Mesenchymal stem cell (in vitro differentiated cells and primary cell): ENCODE data around the gene TMEM202.

ENCODE experiments used
- DNase-seq: peaks from one replicate; pipeline ENCODE4 v3.0.0-alpha.2; 2013
- H2AFZ ChIP-seq: one replicate; pipeline ENCODE4 v1.6.1; 2013; ENCODE audit warnings: low read depth, mild to moderate bottlenecking, control low read depth, inconsistent platforms, low read length, moderate library complexity
- H2AK5ac ChIP-seq: 2 replicates; pipeline ENCODE4 v1.6.1; 2013; ENCODE audit warnings: low read length, moderate library complexity, mild to moderate bottlenecking, inconsistent platforms; ENCODE audit not compliant: severe bottlenecking
- H2BK120ac ChIP-seq: one replicate; pipeline ENCODE4 v1.6.1; 2013; ENCODE audit warnings: low read depth, mild to moderate bottlenecking, inconsistent platforms, low read length, moderate library complexity
- H2BK12ac ChIP-seq, 2 experiments: one replicate each; pipeline ENCODE4 v1.6.1; 2013; ENCODE audit warnings: inconsistent platforms in 2 of 2, low read length in 2 of 2, mild to moderate bottlenecking in 2 of 2, moderate library complexity in 2 of 2, control low read depth in 1 of 2
- H2BK15ac ChIP-seq: one replicate; pipeline ENCODE4 v1.6.1; 2013; ENCODE audit warnings: mild to moderate bottlenecking, low read depth, inconsistent platforms; ENCODE audit not compliant: poor library complexity, severe bottlenecking
- H2BK5ac ChIP-seq: 2 replicates; pipeline ENCODE4 v1.6.1; 2013; ENCODE audit warnings: low read depth, mild to moderate bottlenecking, low read length, control low read depth, inconsistent platforms; ENCODE audit not compliant: poor library complexity, severe bottlenecking
- H3K14ac ChIP-seq, 2 experiments: one replicate each; pipeline ENCODE4 v1.6.1; 2013; ENCODE audit warnings: inconsistent platforms in 2 of 2, low read length in 2 of 2, control low read depth in 1 of 2, mild to moderate bottlenecking in 1 of 2, moderate library complexity in 1 of 2
- H3K18ac ChIP-seq, 2 experiments: one replicate each; pipeline ENCODE4 v1.6.1; 2013; ENCODE audit warnings: inconsistent platforms in 2 of 2, low read length in 2 of 2, control low read depth in 1 of 2, low read depth in 1 of 2, mild to moderate bottlenecking in 1 of 2
- H3K23ac ChIP-seq, 2 experiments: one replicate each; pipeline ENCODE4 v1.6.1; 2013; ENCODE audit warnings: inconsistent platforms in 2 of 2, low read length in 2 of 2, mild to moderate bottlenecking in 2 of 2, moderate library complexity in 2 of 2, control low read depth in 1 of 2
- H3K27ac ChIP-seq: 2 replicates; pipeline ENCODE4 v1.5.1; 2013; ENCODE audit warnings: mild to moderate bottlenecking, moderate library complexity, low read length, control low read depth, inconsistent platforms; ENCODE audit not compliant: poor library complexity, severe bottlenecking
- H3K27me3 ChIP-seq, 2 experiments: 2 replicates each; pipeline versions ENCODE4 v1.6.1 to v1.7.0; 2013; ENCODE audit warnings: low read length in 2 of 2, mild to moderate bottlenecking in 2 of 2, moderate library complexity in 2 of 2, control low read depth in 1 of 2, inconsistent platforms in 1 of 2; ENCODE audit not compliant: control insufficient read depth in 1 of 2, insufficient read depth in 1 of 2
- H3K36me3 ChIP-seq, 2 experiments: 2 replicates each; pipeline versions ENCODE4 v1.6.1 to v1.7.0; 2013; ENCODE audit warnings: low read length in 2 of 2, control low read depth in 1 of 2, inconsistent platforms in 1 of 2, low read depth in 1 of 2, mild to moderate bottlenecking in 1 of 2; ENCODE audit not compliant: insufficient read depth in 2 of 2, control insufficient read depth in 1 of 2
- H3K4ac ChIP-seq, 2 experiments: one replicate each; pipeline ENCODE4 v1.6.1; 2013; ENCODE audit warnings: inconsistent platforms in 2 of 2, low read length in 2 of 2, mild to moderate bottlenecking in 2 of 2, moderate library complexity in 2 of 2, control low read depth in 1 of 2, low read depth in 1 of 2
- H3K4me1 ChIP-seq: 2 replicates; pipeline ENCODE4 v1.6.1; 2013; ENCODE audit warnings: low read depth, low read length, control low read depth; ENCODE audit not compliant: control insufficient read depth, insufficient read depth
- H3K4me2 ChIP-seq: 2 replicates; pipeline ENCODE4 v1.6.1; 2013; ENCODE audit warnings: low read length, mild to moderate bottlenecking, inconsistent platforms; ENCODE audit not compliant: poor library complexity, severe bottlenecking
- H3K4me3 ChIP-seq, 2 experiments: 2 replicates each; pipeline versions ENCODE4 v1.5.1 to v1.7.0; 2013; ENCODE audit warnings: low read length in 2 of 2, mild to moderate bottlenecking in 2 of 2, control low read depth in 1 of 2, low read depth in 1 of 2; ENCODE audit not compliant: insufficient read depth in 1 of 2
- H3K79me1 ChIP-seq: replicated peaks from 2 replicates; pipeline ENCODE4 v1.6.1; 2013; ENCODE audit warnings: mild to moderate bottlenecking, control low read depth, low read length, inconsistent platforms; ENCODE audit not compliant: poor library complexity, severe bottlenecking
- H3K9ac ChIP-seq: 2 replicates; pipeline ENCODE4 v1.7.0; 2013; ENCODE audit warnings: mild to moderate bottlenecking, low read length, moderate library complexity
- H3K9me3 ChIP-seq: 2 replicates; pipeline ENCODE4 v1.7.0; 2013; ENCODE audit warnings: mild to moderate bottlenecking, low read length; ENCODE audit not compliant: control insufficient read depth
- H4K8ac ChIP-seq: one replicate; pipeline ENCODE4 v1.6.1; 2013; ENCODE audit warnings: inconsistent platforms, mild to moderate bottlenecking, low read length, moderate library complexity
- H4K91ac ChIP-seq: one replicate; pipeline ENCODE4 v1.6.1; 2013; ENCODE audit warnings: mild to moderate bottlenecking, low read length, inconsistent platforms
- WGBS: methylation state at CpG from one replicate; pipeline ENCODE4 v1.1.7; 2013; ENCODE audit warnings: mixed read lengths; 5-methylcytosine and 5-hydroxymethylcytosine counted together

The TMEM202 gene

GRCh38 chr15:72368899-72369298 is 29.2 kb upstream of the TMEM202 start:
- Histone ChIP-seq H3K27ac (no peak overlapping the region), H3K18ac (no peak overlapping the region), H2BK15ac (no peak overlapping the region), H2AFZ (no peak overlapping the region), H3K79me1 (peaks cover 34% of the 10 kb centered on the region), H4K91ac (no peak overlapping the region), H3K9ac (no peak overlapping the region), H3K4me3 (no peak overlapping the region), H2AK5ac (no peak overlapping the region), H3K4me1 (peaks cover 11% of the 10 kb centered on the region), H3K14ac (no peak overlapping the region), H3K9me3 (no peaks in the 10 kb centered on the region), H2BK12ac (no peak overlapping the region), H3K4me2 (no peak overlapping the region), H3K23ac (no peak overlapping the region), H3K4ac (no peak overlapping the region), H2BK120ac (no peak overlapping the region), H2BK5ac (no peak overlapping the region), H3K36me3 (peaks cover 8 to 42% of the 10 kb centered on the region in 2 experiments), H3K27me3 (no peaks in the 10 kb centered on the region), H4K8ac (no peak overlapping the region)
- 60% methylated on average over 1 of the region's 2 CpGs for WGBS
- DNase-seq, result no peak

GRCh38 chr15:72369964-72370363 is 28.1 kb upstream of the TMEM202 start:
- 100% methylated on average over 1 of the region's 1 CpG for WGBS
- Histone ChIP-seq H3K4ac (no peak overlapping the region), H3K9me3 (no peaks in the 10 kb centered on the region), H3K18ac (no peak overlapping the region), H3K27ac (no peak overlapping the region), H3K4me2 (no peak overlapping the region), H3K27me3 (no peaks in the 10 kb centered on the region), H3K79me1 (peaks cover 37% of the 10 kb centered on the region), H3K4me1 (peaks cover 11% of the 10 kb centered on the region), H3K4me3 (no peak overlapping the region), H3K14ac (no peak overlapping the region), H2BK12ac (no peak overlapping the region), H2AK5ac (no peak overlapping the region), H4K8ac (no peak overlapping the region), H3K9ac (no peak overlapping the region), H2BK15ac (no peak overlapping the region), H4K91ac (no peak overlapping the region), H3K23ac (no peak overlapping the region), H2AFZ (no peak overlapping the region), H2BK5ac (no peak overlapping the region), H2BK120ac (no peak overlapping the region), H3K36me3 (peaks cover 8 to 42% of the 10 kb centered on the region in 2 experiments)
- peak; percentile 28 for DNase-seq

DNA sequence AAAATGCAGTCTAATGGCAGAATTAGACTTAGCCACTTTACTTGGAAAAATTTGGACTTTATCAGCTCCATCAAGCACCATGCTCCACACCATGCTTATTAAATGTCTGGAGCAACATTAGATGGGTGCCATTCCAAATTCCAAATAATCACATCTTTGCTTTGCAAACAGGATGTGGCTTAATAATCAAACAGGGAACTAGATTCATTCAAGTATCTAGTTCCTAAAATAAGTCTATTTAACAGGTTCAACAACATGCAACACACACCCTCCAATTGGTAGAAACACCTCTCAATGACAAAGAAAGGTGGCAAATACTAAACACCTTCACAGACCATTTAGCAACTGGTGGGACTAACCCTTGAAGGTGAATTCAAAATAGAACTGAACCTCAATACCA is 25.7 kb upstream of the TMEM202 start:
- no peak overlapping the region for H3K4me2 ChIP-seq
- H2AK5ac ChIP-seq, result no peak overlapping the region
- no peak overlapping the region for H3K9ac ChIP-seq
- H3K4me1 ChIP-seq, result peaks cover 11% of the 10 kb centered on the region
- H3K4me3 ChIP-seq, result no peak overlapping the region
- H3K36me3 ChIP-seq, result peaks cover 8 to 38% of the 10 kb centered on the region in 2 experiments
- no peak for DNase-seq
- no peak overlapping the region for H3K23ac ChIP-seq
- H3K4ac ChIP-seq, result no peak overlapping the region
- H2AFZ ChIP-seq, result no peak overlapping the region
- no peak overlapping the region for H2BK120ac ChIP-seq
- H3K9me3 ChIP-seq, result no peaks in the 10 kb centered on the region
- no peak overlapping the region for H3K14ac ChIP-seq
- no peak overlapping the region for H4K8ac ChIP-seq
- peaks cover 33% of the 10 kb centered on the region for H3K79me1 ChIP-seq
- no peak overlapping the region for H2BK15ac ChIP-seq
- H2BK5ac ChIP-seq, result no peak overlapping the region
- H3K27ac ChIP-seq, result no peak overlapping the region
- H2BK12ac ChIP-seq, result no peak overlapping the region
- no peak overlapping the region for H3K18ac ChIP-seq
- no peak overlapping the region for H4K91ac ChIP-seq
- no peaks in the 10 kb centered on the region for H3K27me3 ChIP-seq

DNA sequence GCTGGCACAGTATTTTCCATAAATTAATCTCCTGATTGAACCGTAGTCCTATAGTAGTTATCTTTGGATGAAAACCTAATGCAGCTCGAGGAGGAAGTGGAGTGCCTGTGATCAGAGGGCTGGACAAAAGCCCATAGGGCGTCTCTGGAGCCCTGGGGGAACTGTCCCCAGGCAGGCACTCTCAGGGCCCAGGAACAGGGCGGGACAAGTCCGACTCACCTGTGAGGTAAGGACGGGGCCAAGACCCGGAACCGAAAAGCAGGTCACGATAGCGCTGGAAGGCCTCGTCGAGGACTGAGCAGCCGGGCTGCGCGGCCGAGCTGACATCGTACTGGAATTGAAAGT is 22.6 kb upstream of the TMEM202 start:
- no peak overlapping the region for H3K23ac ChIP-seq
- peak overlapping the region; percentile 6 for H2BK120ac ChIP-seq
- H3K9me3 ChIP-seq, result no peaks in the 10 kb centered on the region
- peak overlapping the region; percentile 96 for H3K9ac ChIP-seq
- H3K79me1 ChIP-seq, result peaks cover 18% of the 10 kb centered on the region
- H3K36me3 ChIP-seq, result peaks cover 5 to 10% of the 10 kb centered on the region in 2 experiments
- peak overlapping the region; percentile 55 for H3K4me2 ChIP-seq
- H3K14ac ChIP-seq, result peak overlapping the region in 1 of 2 experiments; percentile 30
- DNase-seq, result no peak
- H3K4me3 ChIP-seq, result peak overlapping the region; percentile 63 to 88
- H3K4ac ChIP-seq, result peak overlapping the region; percentile 73 to 94
- peak overlapping the region; percentile 39 for H2AFZ ChIP-seq
- peak overlapping the region; percentile 99 for H4K8ac ChIP-seq
- no peak overlapping the region for H2BK5ac ChIP-seq
- peaks cover 5% of the 10 kb centered on the region for H3K4me1 ChIP-seq
- peak overlapping the region; percentile 53 for H3K27ac ChIP-seq
- peaks cover 0 to 2% of the 10 kb centered on the region in 2 experiments for H3K27me3 ChIP-seq
- H2AK5ac ChIP-seq, result peak overlapping the region; percentile 35
- H3K18ac ChIP-seq, result peak overlapping the region; percentile 63 to 95
- H2BK15ac ChIP-seq, result peak overlapping the region; percentile 73
- H2BK12ac ChIP-seq, result peak overlapping the region in 1 of 2 experiments; percentile 70
- peak overlapping the region; percentile 95 for H4K91ac ChIP-seq
- under 1% methylated on average over 17 of the region's 17 CpGs for WGBS
